Stimulated activated CD8-positive, alpha-beta memory T cell treated with anti-CD3 and anti-CD28 coated beads, Interleukin-4, amount 100 ng/mL, for 4 hours (primary cell): ENCODE results near the gene EEFSEC.

Source experiments
- DNase-seq, 2 donors: peaks; one replicate each; pipeline ENCODE4 v3.0.0-alpha.2; 2020; ENCODE audit warnings: low read depth in 2 of 2, low spot score in 1 of 2

EEFSEC gene

GRCh38 chr3:128422762-128423524 is 269.7 kb downstream of the EEFSEC start:
- no peak for DNase-seq

- DNase-seq, result no peak
Measured at GRCh38 chr3:128423525-128424147, 270.4 kb downstream of the EEFSEC start.

GRCh38 chr3:128424508-128425069 is 271.3 kb downstream of the EEFSEC start:
- DNase-seq, result no peak

- no peak for DNase-seq
Measured at GRCh38 chr3:128425142-128425845, 272.0 kb downstream of the EEFSEC start.

GRCh38 chr3:128425846-128426127 is 272.5 kb downstream of the EEFSEC start:
- DNase-seq, result no peak

- DNase-seq, result peak in 1 of 2 donors; percentile 9
Measured at GRCh38 chr3:128426128-128426921, 273.0 kb downstream of the EEFSEC start.

GRCh38 chr3:128427175-128427857 is 274.0 kb downstream of the EEFSEC start:
- no peak for DNase-seq

- DNase-seq, result no peak
Measured at GRCh38 chr3:128427872-128428822, 274.9 kb downstream of the EEFSEC start.

- DNase-seq, result no peak
Measured at GRCh38 chr3:128429275-128429674, 276.0 kb downstream of the EEFSEC start.

- no peak for DNase-seq
Measured at GRCh38 chr3:128429751-128430150, 276.5 kb downstream of the EEFSEC start.

- no peak for DNase-seq
Measured at GRCh38 chr3:128430301-128430700, 277.0 kb downstream of the EEFSEC start.

- no peak for DNase-seq
Measured at GRCh38 chr3:128430731-128431130, 277.4 kb downstream of the EEFSEC start.

GRCh38 chr3:128431803-128432300 is 278.6 kb downstream of the EEFSEC start:
- DNase-seq, result no peak

- DNase-seq, result no peak
Measured at GRCh38 chr3:128432301-128432970, 279.2 kb downstream of the EEFSEC start.

- no peak for DNase-seq
Measured at GRCh38 chr3:128432971-128433836, 279.9 kb downstream of the EEFSEC start.

GRCh38 chr3:128433837-128434165 is 280.5 kb downstream of the EEFSEC start:
- DNase-seq, result no peak

GRCh38 chr3:128434524-128434923 is 281.2 kb downstream of the EEFSEC start:
- DNase-seq, result no peak

GRCh38 chr3:128435058-128435457 is 281.8 kb downstream of the EEFSEC start:
- no peak for DNase-seq
